ENCODE data around the gene OR14A2.
"Not testable (repeated sequence)": the region's sequence is repeated elsewhere in the genome, so short reads cannot be mapped to it uniquely, and the experiment has no call there.

The OR14A2 gene

GRCh38 chr1:247748041-247748440 is at the start of gene OR14A2:
TSS of gene OR14A2 (minus strand) at chr1:247748141.
- no peak for DNase-seq

DNA sequence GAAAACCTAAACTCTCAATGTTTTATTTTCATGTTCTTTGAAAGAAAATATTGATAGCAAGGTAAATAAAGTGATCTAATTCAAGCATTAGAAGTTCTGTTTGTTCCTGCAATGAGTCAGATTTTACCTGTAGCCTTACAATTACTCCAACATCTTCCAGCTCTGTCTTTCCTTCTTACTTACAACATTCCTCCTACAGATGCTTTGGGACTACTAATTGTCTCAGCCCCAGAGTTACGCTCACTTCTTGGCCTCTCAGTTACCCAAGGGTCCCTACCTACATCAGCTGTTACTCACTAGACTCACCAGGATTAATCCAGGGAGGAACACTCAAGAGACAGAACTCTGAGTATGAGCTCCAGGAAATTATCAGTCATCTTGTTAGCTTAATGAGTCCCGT is 49.6 kb upstream of the OR14A2 start:
- no peak for DNase-seq

- DNase-seq: no peak
Observed at GRCh38 chr1:247769603-247770002, 21.7 kb upstream of the OR14A2 start.

GRCh38 chr1:247760456-247760855 is 12.5 kb upstream of the OR14A2 start, which contains the start of gene OR1C1:
TSS of gene OR1C1 (minus strand) at chr1:247760556. CDS start at chr1:247758406, 2,150 bp downstream.
- DNase-seq: no peak

DNA sequence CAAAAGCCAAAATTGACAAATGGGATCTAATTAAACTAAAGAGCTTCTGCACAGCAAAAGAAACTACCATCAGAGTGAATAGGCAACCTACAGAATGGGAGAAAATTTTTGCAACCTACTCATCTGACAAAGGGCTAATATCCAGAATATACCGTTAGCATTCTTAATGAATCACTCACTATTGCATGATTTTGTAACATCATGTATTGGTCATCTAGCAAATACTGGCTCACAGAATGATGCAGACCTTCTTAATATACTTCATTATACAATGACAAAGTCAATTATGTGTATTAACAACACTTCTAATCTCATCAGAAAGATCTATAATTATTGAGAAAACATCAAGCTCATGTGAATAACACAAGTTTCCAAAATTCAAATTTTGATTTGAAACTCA is 6.4 kb upstream of the OR14A2 start:
- not testable (repeated sequence) for DNase-seq

DNA sequence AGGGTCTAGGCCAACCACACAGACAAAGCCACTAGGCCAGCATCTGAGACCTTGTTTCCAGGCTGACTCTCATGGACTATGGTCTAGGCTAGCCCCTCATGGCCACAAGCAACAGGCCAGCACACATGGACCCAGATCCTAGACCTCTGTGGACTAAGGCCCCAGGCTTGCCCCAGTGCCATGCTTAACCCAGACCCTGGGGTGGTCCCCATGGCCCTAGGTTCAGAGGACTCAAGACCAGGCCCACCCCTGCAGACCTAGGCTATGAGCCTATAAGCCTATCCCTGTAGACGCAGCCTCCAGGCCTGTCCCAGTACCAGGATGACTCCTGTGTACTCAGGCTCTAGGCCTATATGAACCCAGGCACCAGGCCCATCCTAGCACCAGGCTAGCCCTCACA is 1.9 kb upstream of the OR14A2 start:
- DNase-seq: no peak

GRCh38 chr1:247747616-247748015 is 325 bp downstream of the OR14A2 start:
- DNase-seq: no peak

- no peak for DNase-seq
Observed at GRCh38 chr1:247746391-247746935, 1.5 kb downstream of the OR14A2 start.

- DNase-seq: not testable (repeated sequence)
Observed at GRCh38 chr1:247742215-247742760, 5.7 kb downstream of the OR14A2 start.

- no peak for DNase-seq
Observed at GRCh38 chr1:247741756-247742155, 6.2 kb downstream of the OR14A2 start.

DNA sequence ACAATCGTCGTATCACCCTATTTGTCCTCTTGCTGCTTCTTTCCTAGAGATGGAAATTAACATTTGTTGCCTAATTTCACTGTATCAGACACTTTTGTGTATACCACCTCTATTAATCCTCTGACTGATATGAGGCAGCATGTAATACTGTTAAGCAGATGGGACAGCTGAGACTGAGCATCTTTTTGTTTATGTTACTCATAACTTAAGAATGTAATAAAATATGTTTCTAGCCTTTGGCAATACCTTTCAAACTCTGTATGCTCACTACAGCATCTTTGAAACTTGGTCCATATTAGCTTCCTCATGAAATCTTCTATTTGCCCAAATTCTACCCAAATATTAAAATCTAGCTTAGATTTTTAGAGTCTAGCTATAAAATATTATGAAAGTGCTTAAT is 7.2 kb downstream of the OR14A2 start:
- DNase-seq: no peak

DNA sequence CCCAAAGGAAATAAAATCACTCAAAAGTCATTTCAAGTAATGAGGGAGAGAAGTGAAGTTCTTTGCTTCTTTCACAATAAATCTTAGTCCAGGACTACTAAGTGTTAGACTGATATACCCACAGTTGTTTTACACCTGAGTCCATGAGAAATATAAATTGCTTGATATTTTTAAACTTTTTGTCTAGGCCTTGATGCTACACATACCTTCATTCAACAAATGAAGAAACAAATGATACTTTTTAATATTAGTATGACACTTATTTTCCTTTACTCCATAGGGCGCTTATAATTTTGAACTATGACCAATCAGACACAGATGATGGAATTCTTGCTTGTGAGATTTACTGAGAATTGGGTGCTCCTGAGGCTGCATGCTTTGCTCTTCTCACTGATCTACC is 9.6 kb downstream of the OR14A2 start, which contains the start of gene OR14K1:
Gene OR14K1 (plus strand): TSS at position 301 of the 400 bp plus-strand sequence. CDS start 0 bp downstream, at position 301.
- no peak for DNase-seq

GRCh38 chr1:247721222-247721621 is 26.7 kb downstream of the OR14A2 start:
- no peak for DNase-seq

- DNase-seq: no peak
Observed at GRCh38 chr1:247716546-247716945, 31.4 kb downstream of the OR14A2 start, which contains the start of gene OR6F1. TSS of gene OR6F1 (minus strand) at chr1:247716646. CDS start at chr1:247712755, 3,891 bp downstream.

DNA sequence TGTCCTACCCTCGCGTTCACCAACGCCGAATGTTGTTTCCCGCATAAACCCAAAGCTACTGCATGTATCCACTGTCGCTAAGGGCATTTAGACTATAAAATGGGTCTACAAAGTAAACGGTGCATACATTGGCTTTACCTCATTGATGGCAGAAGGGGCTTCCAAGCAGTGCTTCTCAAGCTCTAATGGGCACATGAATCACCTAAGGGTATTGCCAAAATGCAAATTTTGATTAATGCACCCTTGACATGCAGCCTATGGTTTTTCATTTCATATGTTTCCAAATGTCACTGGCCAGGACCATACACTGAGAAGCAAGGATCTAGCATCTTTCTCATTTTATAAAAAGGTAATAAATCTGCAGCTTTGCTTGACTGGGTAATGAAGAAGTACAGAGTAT is 34.2 kb downstream of the OR14A2 start:
- DNase-seq: no peak

- DNase-seq: not testable (repeated sequence)
Observed at GRCh38 chr1:247710681-247711080, 37.3 kb downstream of the OR14A2 start.

- DNase-seq: no peak
Observed at GRCh38 chr1:247701338-247701737, 46.6 kb downstream of the OR14A2 start.

GRCh38 chr1:247681288-247681897 is 66.5 kb downstream of the OR14A2 start:
- DNase-seq: no peak

DNA sequence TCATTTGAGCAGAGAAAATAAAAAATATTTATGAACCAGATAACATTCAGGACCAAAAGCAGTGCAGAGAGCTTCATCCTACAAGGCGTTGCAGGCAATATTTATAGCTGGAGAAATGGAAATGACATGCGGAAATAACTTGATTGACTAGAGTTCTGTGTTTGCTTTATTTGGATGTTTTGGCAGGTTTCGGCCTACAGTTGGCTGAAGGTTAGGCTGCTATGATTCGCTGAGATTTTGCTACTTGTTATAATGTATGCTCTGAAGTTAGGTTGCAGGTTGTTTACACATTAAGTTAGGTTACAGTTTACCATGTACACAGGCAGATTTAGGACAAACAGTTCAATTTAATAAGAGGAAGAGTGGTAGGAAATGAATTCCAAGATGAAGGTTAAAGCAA is 67.8 kb downstream of the OR14A2 start:
- no peak for DNase-seq

- no peak for DNase-seq
Observed at GRCh38 chr1:247679639-247680038, 68.3 kb downstream of the OR14A2 start, which contains the start of gene OR13G1. TSS of gene OR13G1 (minus strand) at chr1:247679739. CDS start at chr1:247673041, 6,698 bp downstream.
